Tibial artery (tissue), 4 donors: ENCODE measurements around the gene PTGDS.

Source experiments
- DNase-seq, 2 donors: peaks; one replicate each; pipeline ENCODE4 v3.0.0-alpha.2; 2019
- H3K27ac ChIP-seq, 2 donors: fragments of 200-600 bp; sonication (generic) in 1 of 2; 1 replicate in 1 of 2; 2 replicates in 1 of 2; pipeline ENCODE4 v1.5.1; 2018 to 2019; ENCODE audit warnings: mild to moderate bottlenecking in 1 of 2
- H3K27me3 ChIP-seq, 2 donors: fragments of 200-600 bp; sonication (generic) in 1 of 2; one replicate each; pipeline versions ENCODE4 v1.5.1 to v1.6.0; 2016 to 2019
- H3K36me3 ChIP-seq, 3 donors: fragments of 200-600 bp; sonication (generic) in 2 of 3; one replicate each; pipeline ENCODE4 v1.5.1; 2016 to 2019; ENCODE audit warnings: mild to moderate bottlenecking in 2 of 3
- H3K4me1 ChIP-seq, 4 donors: fragments of 200-600 bp; sonication (generic) in 2 of 4; 1 replicate in 3 of 4; 2 replicates in 1 of 4; pipeline ENCODE4 v1.5.1; 2016 to 2019
- H3K4me3 ChIP-seq, 2 donors: fragments of 200-600 bp; sonication (generic) in 1 of 2; 1 replicate in 1 of 2; 2 replicates in 1 of 2; pipeline ENCODE4 v1.5.1; 2018 to 2019; ENCODE audit warnings: mild to moderate bottlenecking in 2 of 2
- H3K9me3 ChIP-seq, 3 donors: fragments of 200-600 bp; sonication (generic) in 1 of 3; one replicate each; pipeline ENCODE4 v1.5.1; 2016 to 2019
- CTCF ChIP-seq, 2 experiments: fragments of 200-600 bp in 1 of 2; fragments of 450-650 bp in 1 of 2; IDR thresholded peaks; one replicate each; pipeline ENCODE4 v1.5.1; 2017 to 2019; ENCODE audit warnings: antibody characterized with exemption in 2 of 2, mild to moderate bottlenecking in 1 of 2, moderate library complexity in 1 of 2
- intact Hi-C: fragments of 100-400 bp; cut with DNase I; formaldehyde crosslinking; loops from one replicate; pipeline ENCODE4 v1.15.0; 2023; ENCODE audit warnings: low total_unique reads

PTGDS gene

GRCh38 chr9:137015976-137016375, 38.7 kb downstream of the PTGDS start:
- H3K27me3 ChIP-seq = no peaks in the 10 kb centered on the region
- intact Hi-C loops = no loop called here
- H3K4me3 ChIP-seq = no peak overlapping the region
- no peak for DNase-seq
- H3K9me3 ChIP-seq = no peaks in the 10 kb centered on the region
- peaks cover 31 to 93% (median 72%) of the 10 kb centered on the region in 3 donors for H3K36me3 ChIP-seq
- H3K4me1 ChIP-seq = no peaks in the 10 kb centered on the region
- no peak for TF ChIP-seq CTCF (IDR thresholded peaks at IDR 0.05)
- no peak overlapping the region for H3K27ac ChIP-seq

GRCh38 chr9:137016436-137016835, 39.1 kb downstream of the PTGDS start:
- no peak for TF ChIP-seq CTCF (IDR thresholded peaks at IDR 0.05)
- no peak for DNase-seq
- intact Hi-C loops = no loop called here
- Histone ChIP-seq H3K27ac (no peak overlapping the region), H3K27me3 (no peaks in the 10 kb centered on the region), H3K36me3 (peaks cover 31 to 93% (median 68%) of the 10 kb centered on the region in 3 donors), H3K4me1 (no peaks in the 10 kb centered on the region), H3K9me3 (no peaks in the 10 kb centered on the region), H3K4me3 (no peak overlapping the region)

GRCh38 chr9:137017071-137017470, 39.8 kb downstream of the PTGDS start:
- Histone ChIP-seq H3K27ac (no peak overlapping the region), H3K27me3 (no peaks in the 10 kb centered on the region), H3K36me3 (peaks cover 31 to 88% (median 61%) of the 10 kb centered on the region in 3 donors), H3K9me3 (no peaks in the 10 kb centered on the region), H3K4me3 (no peak overlapping the region), H3K4me1 (no peaks in the 10 kb centered on the region)
- DNase-seq = no peak
- TF ChIP-seq CTCF (IDR thresholded peaks at IDR 0.05) = no peak
- intact Hi-C loops = no loop called here

- Histone ChIP-seq H3K4me3 (no peak overlapping the region), H3K36me3 (peaks cover 25 to 79% (median 53%) of the 10 kb centered on the region in 3 donors), H3K27me3 (no peaks in the 10 kb centered on the region), H3K9me3 (no peaks in the 10 kb centered on the region), H3K4me1 (no peaks in the 10 kb centered on the region), H3K27ac (no peak overlapping the region)
- intact Hi-C loops = no loop called here
- no peak for TF ChIP-seq CTCF (IDR thresholded peaks at IDR 0.05)
- no peak for DNase-seq
Observed at GRCh38 chr9:137017791-137018497, 40.6 kb downstream of the PTGDS start.

GRCh38 chr9:137018761-137019559, 41.7 kb downstream of the PTGDS start:
- Histone ChIP-seq H3K36me3 (peaks cover 25 to 69% (median 43%) of the 10 kb centered on the region in 3 donors), H3K4me3 (no peak overlapping the region), H3K9me3 (no peaks in the 10 kb centered on the region), H3K4me1 (no peaks in the 10 kb centered on the region), H3K27ac (no peak overlapping the region), H3K27me3 (no peaks in the 10 kb centered on the region)
- no peak for DNase-seq
- intact Hi-C loops = no loop called here
- TF ChIP-seq CTCF (IDR thresholded peaks at IDR 0.05) = no peak
